IMR-90 (cell line): Measurements from ENCODE around the gene CPLX1. TPM values are rescaled to one million over a fixed set of nuclear protein-coding genes. Genes with fewer than 3 reads are reported as not detected.

Experiments used
- ATAC-seq: fragments of 200-7000 bp; cut with Tn5 transposase; 2 replicates; pipeline ENCODE4 v1.9.1; 2020; ENCODE audit warnings: low read depth, mild to moderate bottlenecking, moderate library complexity
- BruUV-seq: library from RNA; stranded (reverse); fragments of 400-500 nt; replicated peaks from 2 replicates; lab custom pipeline; 2021; lab: Mats Ljungman, UMichigan
- CTCF ChIA-PET: fragments of 300-600 bp; formaldehyde crosslinking; extraction: SDS; loops from one replicate; lab custom pipeline; 2021; ENCODE audit warnings: antibody characterized with exemption; lab: Yijun Ruan, JAX
- POLR2A ChIA-PET: fragments of 300-600 bp; sonication (Branson Sonifier 250); formaldehyde crosslinking; loops from one replicate; lab custom pipeline; 2022; ENCODE audit warnings: antibody characterized with exemption; ENCODE audit not compliant: unreplicated experiment; lab: Charles Lee
- DNase-seq: peaks from one replicate; pipeline ENCODE4 v3.0.0; 2013
- H2AFZ ChIP-seq: replicated peaks from 2 replicates; pipeline ENCODE3; 2013; ENCODE audit warnings: low read length, mild to moderate bottlenecking; ENCODE audit not compliant: poor library complexity
- H2AK5ac ChIP-seq: 2 replicates; pipeline ENCODE4 v1.6.1; 2013; ENCODE audit warnings: low read depth, low read length, inconsistent platforms
- H2AK9ac ChIP-seq: replicated peaks from 2 replicates; pipeline ENCODE3; 2013; ENCODE audit warnings: mild to moderate bottlenecking, low read depth, low read length, moderate library complexity; ENCODE audit not compliant: poor library complexity
- H2BK120ac ChIP-seq: 2 replicates; pipeline ENCODE4 v1.6.1; 2013; ENCODE audit warnings: low read depth, low read length, inconsistent platforms
- H2BK15ac ChIP-seq: 3 replicates; pipeline ENCODE4 v1.6.1; 2013; ENCODE audit warnings: low read depth, low read length, inconsistent platforms
- H2BK20ac ChIP-seq: 2 replicates; pipeline ENCODE4 v1.6.1; 2013; ENCODE audit warnings: low read depth, mild to moderate bottlenecking, inconsistent platforms, low read length, moderate library complexity
- H2BK5ac ChIP-seq: 2 replicates; pipeline ENCODE4 v1.6.1; 2013; ENCODE audit warnings: mild to moderate bottlenecking, low read depth, low read length, inconsistent platforms; ENCODE audit not compliant: poor library complexity, severe bottlenecking
- H3K14ac ChIP-seq: replicated peaks from 2 replicates; pipeline ENCODE4 v1.6.1; 2013; ENCODE audit warnings: low read depth, low read length, inconsistent platforms
- H3K18ac ChIP-seq: 2 replicates; pipeline ENCODE4 v1.6.1; 2013; ENCODE audit warnings: low read depth, low read length, control low read depth
- H3K23ac ChIP-seq: 2 replicates; pipeline ENCODE4 v1.6.1; 2013; ENCODE audit warnings: low read depth, low read length, inconsistent platforms
- H3K27ac ChIP-seq: 2 replicates; pipeline ENCODE4 v1.5.1; 2013; ENCODE audit warnings: mild to moderate bottlenecking, control low read depth, low read length; ENCODE audit not compliant: insufficient read depth
- H3K27me3 ChIP-seq: 2 replicates; pipeline ENCODE4 v1.6.1; 2013; ENCODE audit warnings: low read length; ENCODE audit not compliant: control insufficient read depth, insufficient read depth
- H3K36me3 ChIP-seq: 2 replicates; pipeline ENCODE4 v1.6.1; 2013; ENCODE audit warnings: low read length, mixed read lengths; ENCODE audit not compliant: control insufficient read depth, insufficient read depth
- H3K4ac ChIP-seq: 2 replicates; pipeline ENCODE4 v1.6.1; 2013; ENCODE audit warnings: low read depth, low read length, inconsistent platforms
- H3K4me1 ChIP-seq: 2 replicates; pipeline ENCODE4 v1.6.1; 2013; ENCODE audit warnings: low read length, mixed read lengths; ENCODE audit not compliant: control insufficient read depth, insufficient read depth
- H3K4me2 ChIP-seq: 2 replicates; pipeline ENCODE4 v1.6.1; 2013; ENCODE audit warnings: low read depth, mild to moderate bottlenecking, control low read depth, low read length, moderate library complexity
- H3K4me3 ChIP-seq: 2 replicates; pipeline ENCODE4 v1.5.1; 2013; ENCODE audit warnings: low read depth, mild to moderate bottlenecking, control low read depth, low read length, moderate library complexity; ENCODE audit not compliant: insufficient read depth
- H3K56ac ChIP-seq: 2 replicates; pipeline ENCODE4 v1.6.1; 2013; ENCODE audit warnings: low read length, inconsistent platforms; ENCODE audit not compliant: insufficient read depth; ENCODE audit errors: extremely low read depth
- H3K79me1 ChIP-seq, 2 experiments: 2 replicates each; pipeline ENCODE4 v1.6.1; 2013; ENCODE audit warnings: low read length in 2 of 2, inconsistent platforms in 1 of 2, low read depth in 1 of 2
- H3K9ac ChIP-seq: 2 replicates; pipeline ENCODE4 v1.6.1; 2013; ENCODE audit warnings: low read depth, low read length, control low read depth
- H3K9me1 ChIP-seq: 2 replicates; pipeline ENCODE4 v1.6.1; 2013; ENCODE audit warnings: low read length, inconsistent platforms; ENCODE audit not compliant: insufficient read depth
- H3K9me3 ChIP-seq: 2 replicates; pipeline ENCODE4 v1.6.1; 2013; ENCODE audit warnings: low read length; ENCODE audit not compliant: control insufficient read depth, insufficient read depth
- H4K20me1 ChIP-seq: 2 replicates; pipeline ENCODE4 v1.6.1; 2013; ENCODE audit warnings: low read length, inconsistent platforms; ENCODE audit not compliant: insufficient read depth
- H4K5ac ChIP-seq: 2 replicates; pipeline ENCODE4 v1.6.1; 2013; ENCODE audit warnings: mild to moderate bottlenecking, low read depth, low read length, control low read depth
- H4K8ac ChIP-seq, 2 experiments: 2 replicates each; pipeline ENCODE4 v1.6.1; 2013; ENCODE audit warnings: low read depth in 2 of 2, low read length in 2 of 2, control low read depth in 1 of 2, inconsistent platforms in 1 of 2
- H4K91ac ChIP-seq: 2 replicates; pipeline ENCODE4 v1.6.1; 2013; ENCODE audit warnings: low read depth, low read length, inconsistent platforms; ENCODE audit not compliant: insufficient read depth
- MAFK ChIP-seq: IDR thresholded peaks from 2 replicates; pipeline ENCODE4 v1.6.1; 2012; ENCODE audit warnings: low read depth, low read length, improper control_type of control experiment
- WGBS, 2 experiments: methylation state at CpG; one replicate each; pipeline versions ENCODE4 v1.1.5 to v1.1.7; 2013; ENCODE audit warnings: missing lambda C conversion rate in 2 of 2; ENCODE audit not compliant: insufficient read length in 1 of 2; ENCODE audit errors: extremely low coverage in 2 of 2; 5-methylcytosine and 5-hydroxymethylcytosine counted together
- dilution Hi-C: fragments of 300-500 bp; cut with HindIII; formaldehyde crosslinking; loops from one replicate; pipeline ENCODE4 v1.14.3; 2018; ENCODE audit warnings: low sequenced_read_pairs; ENCODE audit not compliant: unreplicated experiment
- in situ Hi-C: fragments of 300-500 bp; cut with MboI; formaldehyde crosslinking; loops from 3 replicates; pipeline ENCODE4 v1.14.3; 2019; ENCODE audit warnings: low sequenced_read_pairs, inconsistent platforms, mixed read lengths
- intact Hi-C: fragments of 100-400 bp; cut with micrococcal nuclease; formaldehyde crosslinking; loops from 2 replicates; pipeline ENCODE4 v1.10.0; 2022
- polyA plus RNA-seq, 3 experiments: library from polyadenylated mRNA; depleted of rRNA; stranded (reverse); fragments of >200 nt; gene quantifications; 2 replicates each; pipeline ENCODE4 v1.2.3, GENCODE V29; 2012; ENCODE audit warnings: low replicate concordance in 1 of 3
- total RNA-seq: library from RNA; depleted of rRNA; stranded (reverse); fragments of >200 nt; gene quantifications from 2 replicates; pipeline ENCODE4 v1.2.3, GENCODE V29; 2012

The CPLX1 gene
- total and polyA plus RNA-seq, 2 of the 4 experiments (the other 2 are of a cell fraction), result 0.05 TPM; not detected in 1

DNA sequence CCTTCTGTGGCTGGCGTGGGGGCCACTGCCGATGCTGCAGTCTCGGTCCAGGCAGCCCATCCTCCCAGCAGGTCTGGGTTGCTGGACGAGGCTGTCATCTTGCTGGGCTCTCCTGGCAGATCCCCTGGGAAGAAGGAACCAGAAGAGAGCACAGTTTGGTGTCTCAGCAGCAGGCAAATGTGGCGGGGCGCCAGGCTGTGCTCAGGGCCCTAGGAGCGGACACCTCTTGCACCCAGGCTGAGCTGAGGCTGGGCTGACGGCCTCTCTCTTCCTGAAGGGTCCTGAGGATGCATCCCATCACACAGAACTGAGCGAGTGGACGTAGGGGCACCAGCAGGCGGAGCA, 39.2 kb upstream of the CPLX1 start:
- DNase-seq, result no peak
- H3K36me3 ChIP-seq, result peaks cover 73% of the 10 kb centered on the region
- no peak for TF ChIP-seq MAFK
- intact Hi-C loops, result no loop called here
- H3K9me1 ChIP-seq, result peaks cover 12% of the 10 kb centered on the region
- CTCF ChIA-PET, result no interaction called here
- no peak overlapping the region for H4K8ac ChIP-seq
- no peak for ATAC-seq
- H3K4me2 ChIP-seq, result no peak overlapping the region
- no peak overlapping the region for H2BK15ac ChIP-seq
- H3K9me3 ChIP-seq, result no peaks in the 10 kb centered on the region
- no peak overlapping the region for H3K4ac ChIP-seq
- WGBS, 2 experiments, result 93% methylated on average over 6 of the region's 11 CpGs; no CpG with 5 or more reads in 1 of the 2 experiments
- no TSS peak for BruUV-seq
- H4K20me1 ChIP-seq, result peaks cover 22% of the 10 kb centered on the region
- H3K4me3 ChIP-seq, result no peak overlapping the region
- POLR2A ChIA-PET, result no interaction called here
- peaks cover 0 to 16% of the 10 kb centered on the region in 2 experiments; a peak in 2 of 4 replicates for H3K79me1 ChIP-seq
- no peak overlapping the region for H3K14ac ChIP-seq
- no peak overlapping the region for H3K9ac ChIP-seq
- H3K27me3 ChIP-seq, result no peaks in the 10 kb centered on the region
- H4K5ac ChIP-seq, result no peak overlapping the region
- no peak overlapping the region for H3K23ac ChIP-seq
- no peak overlapping the region for H3K27ac ChIP-seq
- H2AK9ac ChIP-seq, result no peak overlapping the region
- no peak overlapping the region for H2BK120ac ChIP-seq
- in situ Hi-C loops, result no loop called here
- no peak overlapping the region for H2BK5ac ChIP-seq
- H2AK5ac ChIP-seq, result no peak overlapping the region
- H3K18ac ChIP-seq, result no peak overlapping the region
- no peak overlapping the region for H4K91ac ChIP-seq
- H3K4me1 ChIP-seq, result no peaks in the 10 kb centered on the region
- no peak overlapping the region for H2BK20ac ChIP-seq
- H3K56ac ChIP-seq, result no peak overlapping the region
- no peak overlapping the region for H2AFZ ChIP-seq
- dilution Hi-C loops, result no loop called here
